Measurements from ENCODE around the gene IFNA2. TPM values are rescaled to one million over a fixed set of nuclear protein-coding genes. Genes with fewer than 3 reads are reported as not detected.

IFNA2 gene
- total RNA-seq, 2 experiments from 2014 or later = not detected

Other genes with a start within 250 kb of the IFNA2 start
- not detected for gene IFNW1, start 243.6 kb downstream of the IFNA2 start, total RNA-seq
- not detected for gene IFNA21, start 218.7 kb downstream of the IFNA2 start, total RNA-seq
- not detected for gene IFNA4, start 197.8 kb downstream of the IFNA2 start, total RNA-seq
- not detected for gene IFNA7, start 183.2 kb downstream of the IFNA2 start, total RNA-seq
- not detected for gene IFNA10, start 178.3 kb downstream of the IFNA2 start, total RNA-seq
- not detected for gene IFNA16, start 168.1 kb downstream of the IFNA2 start, total RNA-seq
- not detected for gene IFNA17, start 157.2 kb downstream of the IFNA2 start, total RNA-seq
- gene IFNA14, start 145.4 kb downstream of the IFNA2 start, total RNA-seq = not detected
- not detected for gene IFNA5, start 80.1 kb downstream of the IFNA2 start, total RNA-seq
- gene KLHL9, start 50.0 kb downstream of the IFNA2 start, total RNA-seq = 10 to 100 TPM; 17.9 to 18.8 TPM
- not detected for gene IFNA6, start 34.5 kb downstream of the IFNA2 start, total RNA-seq
- gene IFNA13, start 17.3 kb downstream of the IFNA2 start, total RNA-seq = not detected
- gene IFNA8, start 23.7 kb upstream of the IFNA2 start, total RNA-seq = not detected
- not detected for gene IFNA1, start 55.0 kb upstream of the IFNA2 start, total RNA-seq
- not detected for gene IFNE, start 96.9 kb upstream of the IFNA2 start, total RNA-seq

All from activated CD8-positive, alpha-beta T cell treated with anti-CD3 and anti-CD28 coated beads, Interleukin-2, amount 10 ng/mL, durations not matched to agents 7 days and 5 days (primary cell).